ENCODE data around the gene IRS2.

DNA sequence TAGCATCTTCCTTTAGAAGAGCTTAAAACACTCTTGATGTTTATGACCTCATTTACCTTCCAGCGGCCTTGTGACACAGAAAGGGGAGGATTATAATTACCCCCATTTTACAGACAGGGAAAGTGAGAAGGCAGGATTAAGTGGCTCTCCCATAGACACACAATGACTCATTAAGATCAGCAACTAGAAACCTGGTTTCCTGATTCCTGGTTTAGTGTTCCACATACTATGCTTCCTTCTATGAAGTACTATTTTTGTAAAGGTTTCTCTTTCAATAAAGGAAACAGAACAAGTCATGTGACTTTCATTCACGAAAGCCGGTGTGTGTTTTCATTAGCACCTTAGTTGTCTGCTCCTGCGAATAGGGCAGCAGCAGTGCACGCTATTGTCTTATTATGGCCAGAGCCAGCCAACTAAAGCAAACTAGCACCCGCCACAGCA, 8.3 kb downstream of the IRS2 start:
- no peak for TF ChIP-seq POLR2A (IDR thresholded peaks at IDR 0.05)
- TF ChIP-seq, protein P1, sequence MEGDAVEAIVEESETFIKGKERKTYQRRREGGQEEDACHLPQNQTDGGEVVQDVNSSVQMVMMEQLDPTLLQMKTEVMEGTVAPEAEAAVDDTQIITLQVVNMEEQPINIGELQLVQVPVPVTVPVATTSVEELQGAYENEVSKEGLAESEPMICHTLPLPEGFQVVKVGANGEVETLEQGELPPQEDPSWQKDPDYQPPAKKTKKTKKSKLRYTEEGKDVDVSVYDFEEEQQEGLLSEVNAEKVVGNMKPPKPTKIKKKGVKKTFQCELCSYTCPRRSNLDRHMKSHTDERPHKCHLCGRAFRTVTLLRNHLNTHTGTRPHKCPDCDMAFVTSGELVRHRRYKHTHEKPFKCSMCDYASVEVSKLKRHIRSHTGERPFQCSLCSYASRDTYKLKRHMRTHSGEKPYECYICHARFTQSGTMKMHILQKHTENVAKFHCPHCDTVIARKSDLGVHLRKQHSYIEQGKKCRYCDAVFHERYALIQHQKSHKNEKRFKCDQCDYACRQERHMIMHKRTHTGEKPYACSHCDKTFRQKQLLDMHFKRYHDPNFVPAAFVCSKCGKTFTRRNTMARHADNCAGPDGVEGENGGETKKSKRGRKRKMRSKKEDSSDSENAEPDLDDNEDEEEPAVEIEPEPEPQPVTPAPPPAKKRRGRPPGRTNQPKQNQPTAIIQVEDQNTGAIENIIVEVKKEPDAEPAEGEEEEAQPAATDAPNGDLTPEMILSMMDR (IDR thresholded peaks at IDR 0.05) = no peak
